Neuronal stem cell (in vitro differentiated cells): ENCODE results near the gene PSG4.
"Not testable (repeated sequence)": the region's sequence is repeated elsewhere in the genome, so short reads cannot be mapped to it uniquely, and the experiment has no call there.

Experiments
- DNase-seq: peaks from one replicate; pipeline ENCODE4 v3.0.0-alpha.2; 2013; ENCODE audit warnings: low spot score
- H2AFZ ChIP-seq: one replicate; pipeline ENCODE4 v1.6.1; 2013; ENCODE audit warnings: mild to moderate bottlenecking, low read length, inconsistent platforms
- H2AK5ac ChIP-seq: 2 replicates; pipeline ENCODE4 v1.6.1; 2013; ENCODE audit warnings: low read depth, mild to moderate bottlenecking, inconsistent platforms, low read length, moderate library complexity, mixed read lengths
- H2BK120ac ChIP-seq: 2 replicates; pipeline ENCODE4 v1.6.1; 2013; ENCODE audit warnings: low read depth, mild to moderate bottlenecking, inconsistent platforms, low read length, moderate library complexity, mixed read lengths
- H2BK12ac ChIP-seq: one replicate; pipeline ENCODE4 v1.6.1; 2013; ENCODE audit warnings: low read length, inconsistent platforms
- H2BK15ac ChIP-seq: 2 replicates; pipeline ENCODE4 v1.6.1; 2013; ENCODE audit warnings: mild to moderate bottlenecking, low read length, inconsistent platforms, mixed read lengths
- H2BK5ac ChIP-seq: one replicate; pipeline ENCODE4 v1.6.1; 2013; ENCODE audit warnings: inconsistent platforms, mild to moderate bottlenecking, low read length, moderate library complexity
- H3K14ac ChIP-seq: one replicate; pipeline ENCODE4 v1.6.1; 2013; ENCODE audit warnings: low read length, inconsistent platforms
- H3K18ac ChIP-seq: 2 replicates; pipeline ENCODE4 v1.6.1; 2013; ENCODE audit warnings: low read length, inconsistent platforms
- H3K23ac ChIP-seq: 2 replicates; pipeline ENCODE4 v1.6.1; 2013; ENCODE audit warnings: low read depth, mild to moderate bottlenecking, mixed read lengths, low read length, inconsistent platforms; ENCODE audit not compliant: poor library complexity
- H3K27ac ChIP-seq: replicated peaks from 3 replicates; pipeline ENCODE4 v1.5.1; 2013; ENCODE audit warnings: low read length, inconsistent platforms
- H3K27me3 ChIP-seq, 3 experiments: 2 replicates each; pipeline ENCODE4 v1.6.1; 2013; ENCODE audit warnings: low read length in 3 of 3, mild to moderate bottlenecking in 2 of 3, inconsistent platforms in 1 of 3, low read depth in 1 of 3, mixed read lengths in 1 of 3, moderate library complexity in 1 of 3; ENCODE audit not compliant: control insufficient read depth in 3 of 3, insufficient read depth in 3 of 3
- H3K36me3 ChIP-seq, 2 donors: replicated peaks in 1 of 2; 2 replicates each; pipeline ENCODE4 v1.6.1; 2013; ENCODE audit warnings: low read length in 2 of 2; ENCODE audit not compliant: control insufficient read depth in 2 of 2, insufficient read depth in 2 of 2
- H3K4ac ChIP-seq: 2 replicates; pipeline ENCODE4 v1.6.1; 2013; ENCODE audit warnings: inconsistent platforms, mild to moderate bottlenecking, low read length, moderate library complexity
- H3K4me1 ChIP-seq, 2 donors: 1 replicate in 1 of 2; 2 replicates in 1 of 2; pipeline ENCODE4 v1.6.1; 2013; ENCODE audit warnings: low read length in 2 of 2, low read depth in 1 of 2; ENCODE audit not compliant: control insufficient read depth in 2 of 2, insufficient read depth in 1 of 2
- H3K4me2 ChIP-seq: one replicate; pipeline ENCODE4 v1.6.1; 2013; ENCODE audit warnings: mild to moderate bottlenecking, low read length, inconsistent platforms; ENCODE audit not compliant: insufficient read depth, poor library complexity, severe bottlenecking
- H3K4me3 ChIP-seq, 2 donors: 2 replicates each; pipeline ENCODE4 v1.5.1; 2013; ENCODE audit warnings: low read length in 2 of 2, mild to moderate bottlenecking in 2 of 2, inconsistent platforms in 1 of 2, moderate library complexity in 1 of 2
- H3K79me1 ChIP-seq: one replicate; pipeline ENCODE4 v1.6.1; 2013; ENCODE audit warnings: low read depth, mild to moderate bottlenecking, inconsistent platforms, low read length, moderate library complexity
- H3K9ac ChIP-seq: one replicate; pipeline ENCODE4 v1.6.1; 2013; ENCODE audit warnings: mild to moderate bottlenecking, low read depth, low read length, inconsistent platforms; ENCODE audit not compliant: poor library complexity
- H3K9me3 ChIP-seq, 2 donors: replicated peaks in 1 of 2; 2 replicates each; pipeline versions ENCODE3 to v1.6.1; 2013; ENCODE audit warnings: low read length in 2 of 2, mild to moderate bottlenecking in 2 of 2, inconsistent platforms in 1 of 2, low read depth in 1 of 2, mixed read lengths in 1 of 2, moderate library complexity in 1 of 2; ENCODE audit not compliant: control insufficient read depth in 2 of 2, insufficient read depth in 1 of 2
- H4K8ac ChIP-seq: one replicate; pipeline ENCODE4 v1.6.1; 2013; ENCODE audit warnings: low read depth, mild to moderate bottlenecking, inconsistent platforms, low read length, moderate library complexity
- H4K91ac ChIP-seq: one replicate; pipeline ENCODE4 v1.6.1; 2013; ENCODE audit warnings: low read length, low read depth, mild to moderate bottlenecking, inconsistent platforms; ENCODE audit not compliant: poor library complexity
- WGBS, 2 donors: extraction: QIAGEN DNeasy Blood & Tissue Kit; methylation state at CpG; one replicate each; pipeline ENCODE4 v1.1.7; 2013; ENCODE audit warnings: missing lambda C conversion rate in 2 of 2, mixed read lengths in 1 of 2; ENCODE audit not compliant: insufficient read length in 2 of 2, insufficient replicate concordance in 1 of 2; ENCODE audit errors: extremely low coverage in 2 of 2; 5-methylcytosine and 5-hydroxymethylcytosine counted together

PSG4 gene

GRCh38 chr19:43224855-43225253, 19.4 kb upstream of the PSG4 start:
- no peaks in the 10 kb centered on the region for H3K36me3 ChIP-seq
- no peak overlapping the region for H2BK12ac ChIP-seq
- H3K79me1 ChIP-seq = no peaks in the 10 kb centered on the region
- H3K9me3 ChIP-seq = peaks cover 0 to 1% of the 10 kb centered on the region in 2 donors
- H2BK5ac ChIP-seq = no peak overlapping the region
- no peak overlapping the region for H4K8ac ChIP-seq
- no peak overlapping the region for H4K91ac ChIP-seq
- H3K4me2 ChIP-seq = no peak overlapping the region
- H3K27me3 ChIP-seq = no peaks in the 10 kb centered on the region
- H3K4me3 ChIP-seq = no peak overlapping the region
- no peak overlapping the region for H3K4ac ChIP-seq
- no peak overlapping the region for H2AK5ac ChIP-seq
- WGBS, 2 donors = no CpG with 5 or more reads among the region's 2 CpGs
- no peak overlapping the region for H3K23ac ChIP-seq
- no peak overlapping the region for H3K27ac ChIP-seq
- no peak overlapping the region for H2BK120ac ChIP-seq
- no peak overlapping the region for H3K9ac ChIP-seq
- DNase-seq = no peak
- H2BK15ac ChIP-seq = no peak overlapping the region
- H3K14ac ChIP-seq = no peak overlapping the region
- no peak overlapping the region for H3K18ac ChIP-seq
- no peaks in the 10 kb centered on the region for H3K4me1 ChIP-seq
- no peak overlapping the region for H2AFZ ChIP-seq

- peak overlapping the region in 1 of 2 donors; percentile 60 for H3K4me3 ChIP-seq
- H2AFZ ChIP-seq, H3K14ac ChIP-seq, H2BK15ac ChIP-seq, H3K27me3 ChIP-seq, H3K18ac ChIP-seq, H2AK5ac ChIP-seq, H3K79me1 ChIP-seq, H4K91ac ChIP-seq, H3K27ac ChIP-seq, DNase-seq, H4K8ac ChIP-seq, H3K36me3 ChIP-seq, H3K23ac ChIP-seq, H3K9me3 ChIP-seq, H3K4me1 ChIP-seq, H3K4ac ChIP-seq, H2BK12ac ChIP-seq, H2BK120ac ChIP-seq, H3K9ac ChIP-seq, H2BK5ac ChIP-seq, H3K4me2 ChIP-seq: not testable (repeated sequence)
- WGBS, 2 donors = no CpG with 5 or more reads among the region's 5 CpGs
Observed at GRCh38 chr19:43224201-43224854, 18.9 kb upstream of the PSG4 start.

- H2AFZ ChIP-seq = not testable (repeated sequence)
Observed at GRCh38 chr19:43221891-43222290, 16.5 kb upstream of the PSG4 start.

GRCh38 chr19:43219136-43219535, 13.7 kb upstream of the PSG4 start:
- not testable (repeated sequence) for DNase-seq, H3K4me2 ChIP-seq, H3K9ac ChIP-seq, H3K27ac ChIP-seq, H4K91ac ChIP-seq, H2BK120ac ChIP-seq, H3K14ac ChIP-seq, H2AK5ac ChIP-seq, H3K18ac ChIP-seq, H3K36me3 ChIP-seq, H3K79me1 ChIP-seq, H3K4ac ChIP-seq, H3K23ac ChIP-seq, H2BK12ac ChIP-seq, H2AFZ ChIP-seq, H3K4me1 ChIP-seq, H3K4me3 ChIP-seq, H2BK15ac ChIP-seq, H2BK5ac ChIP-seq, H4K8ac ChIP-seq, H3K9me3 ChIP-seq, H3K27me3 ChIP-seq
- no CpG with 5 or more reads among the region's 4 CpGs for WGBS, 2 donors

More at GRCh38 chr19:43221891-43222290, 16.5 kb upstream of the PSG4 start:
- H4K8ac ChIP-seq, H3K4me3 ChIP-seq, H3K23ac ChIP-seq, H3K4me2 ChIP-seq, H4K91ac ChIP-seq, H3K27me3 ChIP-seq, H3K18ac ChIP-seq, H3K9me3 ChIP-seq, H2BK15ac ChIP-seq, H2BK5ac ChIP-seq, H3K36me3 ChIP-seq, H3K4me1 ChIP-seq, H2BK12ac ChIP-seq, H3K4ac ChIP-seq, DNase-seq, H2AK5ac ChIP-seq, H3K79me1 ChIP-seq, H3K9ac ChIP-seq, H2BK120ac ChIP-seq, H3K27ac ChIP-seq, H3K14ac ChIP-seq: not testable (repeated sequence)
- WGBS, 2 donors = no CpG with 5 or more reads among the region's 22 CpGs
